ENCODE data around the gene TMEM163.

- TF ChIP-seq POLR2AphosphoS5 (IDR thresholded peaks at IDR 0.05) = no peak
- no peak for TF ChIP-seq CTCF (IDR thresholded peaks at IDR 0.05; ENCODE audit: poor library complexity, severe bottlenecking)
- TF ChIP-seq TAF1 (IDR thresholded peaks at IDR 0.05; ENCODE audit: low read depth) = no peak
- no peak for TF ChIP-seq REST (IDR thresholded peaks at IDR 0.05; ENCODE audit: borderline replicate concordance)
- TF ChIP-seq EZH2 (IDR thresholded peaks at IDR 0.05; ENCODE audit: borderline replicate concordance, insufficient read depth, low read length, poor library complexity, severe bottlenecking) = no peak
Measured at GRCh38 chr2:134449157-134449556, 269.6 kb downstream of the TMEM163 start.
